ENCODE results near the gene LY86.

LY86 gene

GRCh38 chr6:6697620-6698019, 109.1 kb downstream of the LY86 start:
- H3K4me3 ChIP-seq (replicated peaks in 1 of 2; ENCODE audit: low read depth in 2 of 2, low read length in 2 of 2) = no peak overlapping the region
- TF ChIP-seq CTCF (IDR thresholded peaks at IDR 0.05; ENCODE audit: low read depth, low read length) = no peak
- no peak for DNase-seq (ENCODE audit: low read depth in 2 of 2)

GRCh38 chr6:6699741-6700367, 111.3 kb downstream of the LY86 start:
- no peak overlapping the region for H3K4me3 ChIP-seq (replicated peaks in 1 of 2; ENCODE audit: low read depth in 2 of 2, low read length in 2 of 2)
- peak; percentile 96 to 97 for DNase-seq (ENCODE audit: low read depth in 2 of 2)
- TF ChIP-seq CTCF (IDR thresholded peaks at IDR 0.05; ENCODE audit: low read depth, low read length) = no peak

DNA sequence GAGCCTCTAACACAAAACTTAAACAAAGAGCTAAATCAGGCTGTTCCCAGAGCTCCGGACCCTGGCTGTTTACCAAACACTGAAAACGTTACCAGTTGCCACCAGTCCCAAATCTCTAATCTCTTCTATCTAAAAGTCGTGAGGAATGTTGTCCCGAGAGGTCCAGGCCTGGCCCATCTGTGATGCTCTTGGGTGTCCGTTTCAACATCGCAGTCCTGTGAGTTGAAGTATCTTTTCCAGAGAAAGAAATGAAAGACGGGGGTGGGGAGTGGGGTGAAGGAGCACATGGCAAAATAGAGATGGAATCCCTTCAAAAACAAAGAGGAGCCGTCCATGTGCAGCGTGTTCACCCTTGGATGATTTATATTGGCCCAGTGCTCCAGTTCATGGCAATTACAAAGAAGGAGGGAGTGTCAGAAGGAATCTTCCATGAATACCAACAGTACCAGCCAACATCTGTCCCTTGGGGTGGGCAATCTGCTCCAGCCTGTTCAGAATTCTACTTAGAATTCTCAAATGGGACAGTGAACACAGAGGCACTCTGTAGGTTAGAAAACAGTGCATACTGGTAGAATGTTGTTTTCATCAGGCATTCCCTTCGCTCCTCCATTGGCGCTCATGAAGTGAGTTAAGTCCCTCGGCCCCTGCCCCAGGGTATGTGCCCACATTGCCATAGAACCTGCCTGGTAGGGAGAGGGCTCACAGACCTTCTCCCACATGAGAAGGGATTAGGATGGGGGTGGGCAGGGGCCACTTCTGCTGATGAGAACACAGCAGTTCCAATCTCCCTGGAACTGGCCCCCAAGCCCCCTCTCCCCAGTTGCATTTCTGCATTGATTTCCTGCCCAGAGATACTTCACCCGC, 112.1 kb downstream of the LY86 start:
- DNase-seq (ENCODE audit: low read depth in 2 of 2) = no peak
- no peak for TF ChIP-seq CTCF (IDR thresholded peaks at IDR 0.05; ENCODE audit: low read depth, low read length)
- no peak overlapping the region for H3K4me3 ChIP-seq (replicated peaks in 1 of 2; ENCODE audit: low read depth in 2 of 2, low read length in 2 of 2)

- H3K4me3 ChIP-seq (replicated peaks in 1 of 2; ENCODE audit: low read depth in 2 of 2, low read length in 2 of 2) = no peak overlapping the region
- DNase-seq (ENCODE audit: low read depth in 2 of 2) = no peak
- TF ChIP-seq CTCF (IDR thresholded peaks at IDR 0.05; ENCODE audit: low read depth, low read length) = no peak
These were observed 113.3 kb downstream of the LY86 start for GRCh38 chr6:6701864-6702263.

GRCh38 chr6:6703699-6704098, 115.2 kb downstream of the LY86 start:
- TF ChIP-seq CTCF (IDR thresholded peaks at IDR 0.05; ENCODE audit: low read depth, low read length) = no peak
- no peak for DNase-seq (ENCODE audit: low read depth in 2 of 2)
- H3K4me3 ChIP-seq (replicated peaks in 1 of 2; ENCODE audit: low read depth in 2 of 2, low read length in 2 of 2) = no peak overlapping the region

Data from cardiac fibroblast (primary cell).